ENCODE measurements around the gene TCF4. TPM values are rescaled to one million over a fixed set of nuclear protein-coding genes. Genes with fewer than 3 reads are reported as not detected.

The TCF4 gene
- total RNA-seq, 1 experiment from 2014 or later, result 2.3 TPM

GRCh38 chr18:55247032-55247431, 341.0 kb downstream of the TCF4 start:
- Histone ChIP-seq H3K27me3 (ENCODE audit: control insufficient read depth, insufficient read depth, low read length) (no peaks in the 10 kb centered on the region), H3K36me3 (ENCODE audit: control insufficient read depth, insufficient read depth, low read length) (no peaks in the 10 kb centered on the region), H3K9me3 (ENCODE audit: control insufficient read depth, insufficient read depth, low read depth, low read length) (no peaks in the 10 kb centered on the region), H3K4me3 (ENCODE audit: low read depth in 2 of 2, low read length in 2 of 2) (no peak overlapping the region), H3K27ac (ENCODE audit: low read length) (no peak overlapping the region), H3K4me1 (ENCODE audit: control insufficient read depth, insufficient read depth, low read length) (no peaks in the 10 kb centered on the region)
- intact Hi-C loops (cut with micrococcal nuclease; ENCODE audit: unreplicated experiment), result no loop called here
- in situ Hi-C loops (cut with HindIII; ENCODE audit: low pct_unique_long_range_greater_than_20kb, low sequenced_read_pairs), result no loop called here
- no TSS peak for BruUV-seq (replicated peaks)
- no peak for DNase-seq (ENCODE audit: low read depth, low spot score)
- POLR2A ChIA-PET, result no interaction called here
- CTCF ChIA-PET, result no interaction called here
- ATAC-seq, result no peak
- TF ChIP-seq CTCF (IDR thresholded peaks at IDR 0.05) (no peak), POLR2AphosphoS5 (IDR thresholded peaks at IDR 0.05; ENCODE audit: low read depth, low read length) (no peak), TCF7L2 (IDR thresholded peaks at IDR 0.05; ENCODE audit: low read depth, low read length) (no peak), REST (IDR thresholded peaks at IDR 0.05; ENCODE audit: insufficient read depth in 1 of 2, low read depth in 2 of 2, low read length in 1 of 2) (no peak), SIN3A (IDR thresholded peaks at IDR 0.05; ENCODE audit: borderline replicate concordance, insufficient read depth, low read depth, low read length) (no peak)

GRCh38 chr18:55246278-55246677, 341.7 kb downstream of the TCF4 start:
- ATAC-seq (no peak), DNase-seq (ENCODE audit: low read depth, low spot score) (no peak)
- no TSS peak for BruUV-seq (replicated peaks)
- CTCF ChIA-PET, result no interaction called here
- intact Hi-C loops (cut with micrococcal nuclease; ENCODE audit: unreplicated experiment), result no loop called here
- Histone ChIP-seq H3K9me3 (ENCODE audit: control insufficient read depth, insufficient read depth, low read depth, low read length) (no peaks in the 10 kb centered on the region), H3K27me3 (ENCODE audit: control insufficient read depth, insufficient read depth, low read length) (no peaks in the 10 kb centered on the region), H3K27ac (ENCODE audit: low read length) (no peak overlapping the region), H3K4me1 (ENCODE audit: control insufficient read depth, insufficient read depth, low read length) (no peaks in the 10 kb centered on the region), H3K4me3 (ENCODE audit: low read depth in 2 of 2, low read length in 2 of 2) (no peak overlapping the region), H3K36me3 (ENCODE audit: control insufficient read depth, insufficient read depth, low read length) (no peaks in the 10 kb centered on the region)
- POLR2A ChIA-PET, result no interaction called here
- TF ChIP-seq REST (IDR thresholded peaks at IDR 0.05; ENCODE audit: insufficient read depth in 1 of 2, low read depth in 2 of 2, low read length in 1 of 2) (no peak), CTCF (IDR thresholded peaks at IDR 0.05) (no peak), SIN3A (IDR thresholded peaks at IDR 0.05; ENCODE audit: borderline replicate concordance, insufficient read depth, low read depth, low read length) (no peak), POLR2AphosphoS5 (IDR thresholded peaks at IDR 0.05; ENCODE audit: low read depth, low read length) (no peak), TCF7L2 (IDR thresholded peaks at IDR 0.05; ENCODE audit: low read depth, low read length) (no peak)
- in situ Hi-C loops (cut with HindIII; ENCODE audit: low pct_unique_long_range_greater_than_20kb, low sequenced_read_pairs), result no loop called here

Measured in Panc1 (cell line).